GM21528 (cell line): ENCODE results near the gene EPB41L2.
"Not testable (repeated sequence)": the region's sequence is repeated elsewhere in the genome, so short reads cannot be mapped to it uniquely, and the experiment has no call there.

Source experiments
- ATAC-seq: cut with Tn5 transposase; IDR thresholded peaks from one replicate; pipeline ENCODE4 v1.9.1; 2021; ENCODE audit warnings: mild to moderate bottlenecking, moderate library complexity; ENCODE audit not compliant: unreplicated experiment, low FRiP score

The EPB41L2 gene

GRCh38 chr6:131038597-131039344, 24.3 kb downstream of the EPB41L2 start:
- no peak for ATAC-seq

GRCh38 chr6:131037194-131037897, 25.7 kb downstream of the EPB41L2 start:
- ATAC-seq, result no peak

GRCh38 chr6:131036601-131037000, 26.4 kb downstream of the EPB41L2 start:
- ATAC-seq, result no peak

- ATAC-seq, result no peak
These were observed 26.9 kb downstream of the EPB41L2 start for GRCh38 chr6:131036143-131036542.

GRCh38 chr6:131035582-131035981, 27.5 kb downstream of the EPB41L2 start:
- ATAC-seq, result no peak

GRCh38 chr6:131033631-131034030, 29.4 kb downstream of the EPB41L2 start:
- ATAC-seq, result no peak

- ATAC-seq, result peak; percentile 96
These were observed 33.3 kb downstream of the EPB41L2 start for GRCh38 chr6:131029626-131030297.

- no peak for ATAC-seq
These were observed 35.7 kb downstream of the EPB41L2 start for GRCh38 chr6:131027326-131027725.

- ATAC-seq, result no peak
These were observed 36.8 kb downstream of the EPB41L2 start for GRCh38 chr6:131026243-131026642.

- ATAC-seq, result peak; percentile 50
These were observed 38.5 kb downstream of the EPB41L2 start for GRCh38 chr6:131024565-131024964.

GRCh38 chr6:131023834-131024504, 39.1 kb downstream of the EPB41L2 start:
- ATAC-seq, result no peak

GRCh38 chr6:131022691-131023090, 40.4 kb downstream of the EPB41L2 start:
- no peak for ATAC-seq

GRCh38 chr6:131017962-131018361, 45.1 kb downstream of the EPB41L2 start:
- no peak for ATAC-seq

GRCh38 chr6:131015630-131016263, 47.3 kb downstream of the EPB41L2 start:
- ATAC-seq, result no peak

- ATAC-seq, result no peak
These were observed 47.9 kb downstream of the EPB41L2 start for GRCh38 chr6:131015025-131015591.

GRCh38 chr6:131014080-131014776, 48.8 kb downstream of the EPB41L2 start:
- ATAC-seq, result no peak

- ATAC-seq, result no peak
These were observed 49.5 kb downstream of the EPB41L2 start for GRCh38 chr6:131013495-131013894.

- no peak for ATAC-seq
These were observed 53.3 kb downstream of the EPB41L2 start for GRCh38 chr6:131009790-131010189.

GRCh38 chr6:131008965-131009364, 54.1 kb downstream of the EPB41L2 start:
- ATAC-seq, result not testable (repeated sequence)
